SK-N-SH treated with all-trans-retinoic acid at 6 μM for 48 hours (cell line): ENCODE results near the gene CDC42SE2.

Experiments used
- ATAC-seq: fragments of 200-7000 bp; cut with Tn5 transposase; 3 replicates; pipeline ENCODE4 v1.9.1; 2020; ENCODE audit warnings: mild to moderate bottlenecking, moderate library complexity
- ARNTL ChIP-seq: fragments of 450-650 bp; formaldehyde crosslinking; IDR thresholded peaks from 2 replicates; pipeline ENCODE4 v1.5.0; 2020; ENCODE audit warnings: low read depth, mild to moderate bottlenecking, moderate library complexity, borderline replicate concordance
- BACH2 ChIP-seq: fragments of 250-450 bp; sonication (Bioruptor Pico); IDR thresholded peaks from 2 replicates; pipeline ENCODE4 v1.9.0; 2021; ENCODE audit warnings: mild to moderate bottlenecking, borderline replicate concordance
- CSDC2 ChIP-seq: fragments of 250-450 bp; sonication (Bioruptor Pico); IDR thresholded peaks from 2 replicates; pipeline ENCODE4 v1.5.0; 2020; ENCODE audit warnings: mild to moderate bottlenecking, moderate library complexity
- ESRRG ChIP-seq: fragments of 250-450 bp; sonication (Bioruptor Pico); IDR thresholded peaks from 2 replicates; pipeline ENCODE4 v1.6.1; 2021; ENCODE audit warnings: mild to moderate bottlenecking
- GLIS3 ChIP-seq: fragments of 250-450 bp; sonication (Bioruptor Pico); IDR thresholded peaks from 2 replicates; pipeline ENCODE4 v1.5.0; 2020; ENCODE audit warnings: mild to moderate bottlenecking, moderate library complexity
- ISL1 ChIP-seq: fragments of 250-450 bp; sonication (Bioruptor Pico); IDR thresholded peaks from 2 replicates; pipeline ENCODE4 v2.1.2; 2022; ENCODE audit warnings: mild to moderate bottlenecking, moderate library complexity
- OSR1 ChIP-seq: fragments of 250-450 bp; sonication (Bioruptor Pico); IDR thresholded peaks from 2 replicates; pipeline ENCODE4 v1.8.0; 2022; ENCODE audit warnings: moderate library complexity, mild to moderate bottlenecking, inconsistent platforms
- PPARA ChIP-seq: fragments of 250-450 bp; sonication (Bioruptor Pico); IDR thresholded peaks from 2 replicates; pipeline ENCODE4 v1.5.0; 2020; ENCODE audit warnings: mild to moderate bottlenecking, borderline replicate concordance
- RARB ChIP-seq: fragments of 250-450 bp; sonication (Bioruptor Pico); IDR thresholded peaks from 2 replicates; pipeline ENCODE4 v1.8.0; 2021; ENCODE audit warnings: mild to moderate bottlenecking, moderate library complexity
- SNAI2 ChIP-seq: fragments of 250-450 bp; sonication (Bioruptor Pico); IDR thresholded peaks from 2 replicates; pipeline ENCODE4 v1.5.0; 2020; ENCODE audit warnings: mild to moderate bottlenecking, moderate library complexity
- TCF4 ChIP-seq: fragments of 250-450 bp; sonication (Bioruptor Pico); IDR thresholded peaks from 2 replicates; pipeline ENCODE4 v1.8.0; 2021; ENCODE audit warnings: mild to moderate bottlenecking, moderate library complexity, borderline replicate concordance
- ZC3H10 ChIP-seq: fragments of 250-450 bp; sonication (Bioruptor Pico); IDR thresholded peaks from 2 replicates; pipeline ENCODE4 v1.5.1; 2021; ENCODE audit warnings: mild to moderate bottlenecking, moderate library complexity
- ZFP3 ChIP-seq: fragments of 250-450 bp; sonication (Bioruptor Pico); IDR thresholded peaks from 2 replicates; pipeline ENCODE4 v1.5.0; 2020; ENCODE audit warnings: mild to moderate bottlenecking, moderate library complexity
- ZFP30 ChIP-seq: fragments of 450-650 bp; formaldehyde crosslinking; IDR thresholded peaks from 2 replicates; pipeline ENCODE4 v1.5.0; 2022; ENCODE audit warnings: mild to moderate bottlenecking, moderate library complexity
- ZNF565 ChIP-seq: fragments of 450-650 bp; formaldehyde crosslinking; conservative IDR thresholded peaks from 2 replicates; pipeline ENCODE4 v1.5.0; 2020; ENCODE audit warnings: low read depth, mild to moderate bottlenecking, moderate library complexity
- ZNF70 ChIP-seq: fragments of 450-650 bp; formaldehyde crosslinking; IDR thresholded peaks from 2 replicates; pipeline ENCODE4 v1.5.0; 2020; ENCODE audit warnings: mild to moderate bottlenecking, moderate library complexity
- ZNF8 ChIP-seq: fragments of 450-650 bp; formaldehyde crosslinking; IDR thresholded peaks from 2 replicates; pipeline ENCODE4 v1.5.0; 2020; ENCODE audit warnings: mild to moderate bottlenecking, moderate library complexity
- TF ChIP-seq, protein P1 (sequence below): fragments of 250-450 bp; sonication (Bioruptor Pico); IDR thresholded peaks from 2 replicates; pipeline ENCODE4 v1.8.0; 2021; ENCODE audit warnings: low read depth, mild to moderate bottlenecking, moderate library complexity, borderline replicate concordance
- TF ChIP-seq, protein P2 (sequence below): fragments of 250-450 bp; sonication (Bioruptor Pico); IDR thresholded peaks from 2 replicates; pipeline ENCODE4 v1.5.1; 2021; ENCODE audit warnings: mild to moderate bottlenecking, moderate library complexity
- TF ChIP-seq, protein P3 (sequence below): fragments of 250-450 bp; sonication (Bioruptor Pico); IDR thresholded peaks from 2 replicates; pipeline ENCODE4 v1.8.0; 2020; ENCODE audit warnings: mild to moderate bottlenecking, moderate library complexity, borderline replicate concordance
- TF ChIP-seq, protein P4 (sequence below): fragments of 250-450 bp; sonication (Bioruptor Pico); IDR thresholded peaks from 2 replicates; pipeline ENCODE4 v1.5.0; 2020; ENCODE audit warnings: mild to moderate bottlenecking, moderate library complexity

Gene CDC42SE2

DNA sequence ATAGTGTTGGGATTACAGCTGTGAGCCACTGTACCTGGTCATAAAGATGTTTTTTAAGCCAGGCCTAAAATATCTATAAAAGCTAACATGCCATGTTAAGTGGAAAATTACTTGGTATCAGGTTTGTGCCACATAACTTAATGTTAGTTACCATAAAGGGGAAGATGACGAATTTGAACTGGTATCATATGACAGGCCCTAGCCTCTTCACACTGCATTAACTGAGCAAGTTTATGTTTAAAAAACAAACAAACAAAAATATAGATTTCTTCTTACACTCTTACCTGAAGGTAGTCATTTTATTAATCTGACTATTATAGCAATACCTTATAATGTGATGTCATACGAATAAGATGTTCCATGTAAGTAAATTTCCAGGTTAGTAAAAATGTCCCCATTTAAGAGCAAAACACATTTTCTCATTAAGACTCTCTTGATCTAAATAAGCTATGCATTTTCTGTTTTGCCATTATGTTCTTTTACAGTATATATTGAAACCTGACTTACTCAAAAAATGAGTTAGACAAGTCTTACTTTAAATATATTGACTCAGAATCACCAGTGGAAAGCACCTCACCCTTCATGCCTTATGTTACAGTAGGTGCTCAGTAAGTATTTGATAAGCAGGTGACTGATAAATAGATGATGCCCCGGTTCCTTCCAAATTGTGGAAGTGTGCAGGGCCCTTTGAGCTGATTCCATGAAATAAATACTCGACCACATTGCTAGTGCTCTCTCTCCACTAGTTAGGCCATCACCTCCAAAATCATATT lies 125.4 kb downstream of the CDC42SE2 start:
- no peak for ATAC-seq
- TF ChIP-seq ESRRG (no peak), GLIS3 (CRISPR knock-in tag) (no peak), OSR1 (CRISPR knock-in tag) (no peak), SNAI2 (CRISPR knock-in tag) (no peak), ZFP30 (CRISPR knock-in tag) (no peak), ZFP3 (CRISPR knock-in tag) (no peak), RARB (CRISPR knock-in tag) (no peak), TCF4 (no peak), ZC3H10 (no peak), BACH2 (CRISPR knock-in tag) (no peak), ZNF565 (CRISPR knock-in tag) (no peak), PPARA (CRISPR knock-in tag) (no peak), ISL1 (CRISPR knock-in tag) (no peak), ARNTL (CRISPR knock-in tag) (no peak), ZNF70 (CRISPR knock-in tag) (no peak), CSDC2 (CRISPR knock-in tag) (no peak)
- TF ChIP-seq, protein P1, sequence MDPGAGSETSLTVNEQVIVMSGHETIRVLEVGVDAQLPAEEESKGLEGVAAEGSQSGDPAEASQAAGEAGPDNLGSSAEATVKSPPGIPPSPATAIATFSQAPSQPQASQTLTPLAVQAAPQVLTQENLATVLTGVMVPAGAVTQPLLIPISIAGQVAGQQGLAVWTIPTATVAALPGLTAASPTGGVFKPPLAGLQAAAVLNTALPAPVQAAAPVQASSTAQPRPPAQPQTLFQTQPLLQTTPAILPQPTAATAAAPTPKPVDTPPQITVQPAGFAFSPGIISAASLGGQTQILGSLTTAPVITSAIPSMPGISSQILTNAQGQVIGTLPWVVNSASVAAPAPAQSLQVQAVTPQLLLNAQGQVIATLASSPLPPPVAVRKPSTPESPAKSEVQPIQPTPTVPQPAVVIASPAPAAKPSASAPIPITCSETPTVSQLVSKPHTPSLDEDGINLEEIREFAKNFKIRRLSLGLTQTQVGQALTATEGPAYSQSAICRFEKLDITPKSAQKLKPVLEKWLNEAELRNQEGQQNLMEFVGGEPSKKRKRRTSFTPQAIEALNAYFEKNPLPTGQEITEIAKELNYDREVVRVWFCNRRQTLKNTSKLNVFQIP: no peak
- TF ChIP-seq, protein P2, sequence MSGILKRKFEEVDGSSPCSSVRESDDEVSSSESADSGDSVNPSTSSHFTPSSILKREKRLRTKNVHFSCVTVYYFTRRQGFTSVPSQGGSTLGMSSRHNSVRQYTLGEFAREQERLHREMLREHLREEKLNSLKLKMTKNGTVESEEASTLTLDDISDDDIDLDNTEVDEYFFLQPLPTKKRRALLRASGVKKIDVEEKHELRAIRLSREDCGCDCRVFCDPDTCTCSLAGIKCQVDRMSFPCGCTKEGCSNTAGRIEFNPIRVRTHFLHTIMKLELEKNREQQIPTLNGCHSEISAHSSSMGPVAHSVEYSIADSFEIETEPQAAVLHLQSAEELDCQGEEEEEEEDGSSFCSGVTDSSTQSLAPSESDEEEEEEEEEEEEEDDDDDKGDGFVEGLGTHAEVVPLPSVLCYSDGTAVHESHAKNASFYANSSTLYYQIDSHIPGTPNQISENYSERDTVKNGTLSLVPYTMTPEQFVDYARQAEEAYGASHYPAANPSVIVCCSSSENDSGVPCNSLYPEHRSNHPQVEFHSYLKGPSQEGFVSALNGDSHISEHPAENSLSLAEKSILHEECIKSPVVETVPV: no peak
- TF ChIP-seq, protein P3, sequence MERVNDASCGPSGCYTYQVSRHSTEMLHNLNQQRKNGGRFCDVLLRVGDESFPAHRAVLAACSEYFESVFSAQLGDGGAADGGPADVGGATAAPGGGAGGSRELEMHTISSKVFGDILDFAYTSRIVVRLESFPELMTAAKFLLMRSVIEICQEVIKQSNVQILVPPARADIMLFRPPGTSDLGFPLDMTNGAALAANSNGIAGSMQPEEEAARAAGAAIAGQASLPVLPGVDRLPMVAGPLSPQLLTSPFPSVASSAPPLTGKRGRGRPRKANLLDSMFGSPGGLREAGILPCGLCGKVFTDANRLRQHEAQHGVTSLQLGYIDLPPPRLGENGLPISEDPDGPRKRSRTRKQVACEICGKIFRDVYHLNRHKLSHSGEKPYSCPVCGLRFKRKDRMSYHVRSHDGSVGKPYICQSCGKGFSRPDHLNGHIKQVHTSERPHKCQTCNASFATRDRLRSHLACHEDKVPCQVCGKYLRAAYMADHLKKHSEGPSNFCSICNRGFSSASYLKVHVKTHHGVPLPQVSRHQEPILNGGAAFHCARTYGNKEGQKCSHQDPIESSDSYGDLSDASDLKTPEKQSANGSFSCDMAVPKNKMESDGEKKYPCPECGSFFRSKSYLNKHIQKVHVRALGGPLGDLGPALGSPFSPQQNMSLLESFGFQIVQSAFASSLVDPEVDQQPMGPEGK (CRISPR knock-in tag): no peak
- TF ChIP-seq, protein P4, sequence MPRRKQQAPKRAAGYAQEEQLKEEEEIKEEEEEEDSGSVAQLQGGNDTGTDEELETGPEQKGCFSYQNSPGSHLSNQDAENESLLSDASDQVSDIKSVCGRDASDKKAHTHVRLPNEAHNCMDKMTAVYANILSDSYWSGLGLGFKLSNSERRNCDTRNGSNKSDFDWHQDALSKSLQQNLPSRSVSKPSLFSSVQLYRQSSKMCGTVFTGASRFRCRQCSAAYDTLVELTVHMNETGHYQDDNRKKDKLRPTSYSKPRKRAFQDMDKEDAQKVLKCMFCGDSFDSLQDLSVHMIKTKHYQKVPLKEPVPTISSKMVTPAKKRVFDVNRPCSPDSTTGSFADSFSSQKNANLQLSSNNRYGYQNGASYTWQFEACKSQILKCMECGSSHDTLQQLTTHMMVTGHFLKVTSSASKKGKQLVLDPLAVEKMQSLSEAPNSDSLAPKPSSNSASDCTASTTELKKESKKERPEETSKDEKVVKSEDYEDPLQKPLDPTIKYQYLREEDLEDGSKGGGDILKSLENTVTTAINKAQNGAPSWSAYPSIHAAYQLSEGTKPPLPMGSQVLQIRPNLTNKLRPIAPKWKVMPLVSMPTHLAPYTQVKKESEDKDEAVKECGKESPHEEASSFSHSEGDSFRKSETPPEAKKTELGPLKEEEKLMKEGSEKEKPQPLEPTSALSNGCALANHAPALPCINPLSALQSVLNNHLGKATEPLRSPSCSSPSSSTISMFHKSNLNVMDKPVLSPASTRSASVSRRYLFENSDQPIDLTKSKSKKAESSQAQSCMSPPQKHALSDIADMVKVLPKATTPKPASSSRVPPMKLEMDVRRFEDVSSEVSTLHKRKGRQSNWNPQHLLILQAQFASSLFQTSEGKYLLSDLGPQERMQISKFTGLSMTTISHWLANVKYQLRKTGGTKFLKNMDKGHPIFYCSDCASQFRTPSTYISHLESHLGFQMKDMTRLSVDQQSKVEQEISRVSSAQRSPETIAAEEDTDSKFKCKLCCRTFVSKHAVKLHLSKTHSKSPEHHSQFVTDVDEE (CRISPR knock-in tag): no peak

DNA sequence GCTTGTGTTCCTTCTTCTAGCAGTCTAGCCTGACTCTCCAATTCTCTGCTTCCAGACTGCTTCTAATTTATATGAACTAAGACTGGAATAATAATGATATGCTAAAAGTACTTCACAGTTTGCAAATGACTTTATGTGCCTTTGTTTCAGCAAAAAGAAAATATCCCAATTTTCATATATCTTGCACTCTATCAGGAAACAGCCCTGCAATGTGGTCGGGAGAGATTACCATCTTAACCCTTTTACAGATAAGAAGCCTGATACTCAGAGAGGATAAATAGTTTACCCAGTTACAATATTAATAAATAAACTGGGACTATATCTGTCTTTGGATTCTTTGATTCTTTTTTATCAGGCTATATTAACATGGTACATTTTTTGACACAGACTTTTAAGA lies 126.0 kb downstream of the CDC42SE2 start:
- ATAC-seq: no peak
- TF ChIP-seq ARNTL (CRISPR knock-in tag) (no peak), TCF4 (peak; percentile 52; the same call in 1 of the 2 replicates)

DNA sequence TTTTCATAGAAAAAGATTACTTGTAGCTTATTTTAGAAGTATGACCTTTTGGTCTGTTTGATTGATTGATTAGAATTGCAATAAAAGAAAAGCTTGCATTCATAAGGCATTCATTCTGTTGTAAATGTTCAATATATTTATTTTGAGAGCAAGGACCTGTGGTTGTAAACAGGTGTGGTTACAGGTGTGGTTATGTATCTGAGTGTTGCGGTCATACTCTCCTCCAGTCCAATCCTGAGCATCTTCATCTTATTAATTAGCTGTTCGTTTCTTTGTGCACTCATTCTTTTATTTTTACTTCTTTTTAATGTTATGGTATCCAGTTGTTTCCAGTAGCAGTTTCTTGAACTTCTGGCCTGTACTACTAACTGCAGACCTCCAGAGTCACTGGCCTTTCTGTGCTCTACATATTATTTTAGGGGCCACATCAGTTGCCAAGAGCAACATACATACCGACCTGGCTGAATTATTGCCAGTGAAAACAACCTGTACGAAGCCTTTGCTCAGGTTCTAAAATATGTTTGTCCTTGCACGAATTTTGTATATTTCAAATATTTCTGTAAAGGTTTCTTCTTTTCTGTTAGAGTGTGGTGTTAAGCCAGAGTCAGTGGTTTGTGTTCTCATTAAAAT lies 128.7 kb downstream of the CDC42SE2 start:
- ATAC-seq: no peak
- TF ChIP-seq, protein P4 (CRISPR knock-in tag): no peak
- no peak for TF ChIP-seq ISL1 (CRISPR knock-in tag)
- TF ChIP-seq, protein P3 (CRISPR knock-in tag): no peak
- TF ChIP-seq, protein P1: no peak
- TF ChIP-seq OSR1 (CRISPR knock-in tag): no peak
- TF ChIP-seq ZC3H10: no peak
- TF ChIP-seq ZNF8 (CRISPR knock-in tag): no peak
